ENCODE measurements around the gene ANXA6. TPM values are rescaled to one million over a fixed set of nuclear protein-coding genes. Genes with fewer than 3 reads are reported as not detected.

Gene ANXA6
- total and polyA plus RNA-seq, 9 of the 15 experiments (the other 6 are each of a cell fraction or from before 2014, with no cell fraction given): 0.70 to 13.2 (median 8.3) TPM

DNA sequence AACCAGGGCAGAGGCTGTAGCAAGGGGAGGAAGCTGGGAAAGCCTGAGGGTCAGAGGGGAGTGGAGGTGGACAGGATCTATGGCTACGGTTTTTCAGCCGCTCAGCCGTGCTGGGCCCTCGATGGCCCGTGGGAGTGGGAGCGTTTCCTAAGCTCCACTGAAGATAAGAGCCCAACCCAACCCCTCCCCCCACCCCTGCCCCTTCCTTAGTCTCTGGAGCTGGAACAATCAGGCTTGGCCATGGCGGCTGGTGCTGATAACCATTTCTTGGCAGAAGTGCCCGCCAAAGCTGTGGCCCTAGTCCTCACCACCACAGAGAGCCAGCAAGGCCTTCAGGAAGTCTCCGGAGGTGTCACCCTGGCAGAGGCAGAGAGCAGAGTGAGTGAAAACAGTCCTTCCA lies 56.4 kb downstream of the ANXA6 start (continued):
- TF ChIP-seq, protein P1, sequence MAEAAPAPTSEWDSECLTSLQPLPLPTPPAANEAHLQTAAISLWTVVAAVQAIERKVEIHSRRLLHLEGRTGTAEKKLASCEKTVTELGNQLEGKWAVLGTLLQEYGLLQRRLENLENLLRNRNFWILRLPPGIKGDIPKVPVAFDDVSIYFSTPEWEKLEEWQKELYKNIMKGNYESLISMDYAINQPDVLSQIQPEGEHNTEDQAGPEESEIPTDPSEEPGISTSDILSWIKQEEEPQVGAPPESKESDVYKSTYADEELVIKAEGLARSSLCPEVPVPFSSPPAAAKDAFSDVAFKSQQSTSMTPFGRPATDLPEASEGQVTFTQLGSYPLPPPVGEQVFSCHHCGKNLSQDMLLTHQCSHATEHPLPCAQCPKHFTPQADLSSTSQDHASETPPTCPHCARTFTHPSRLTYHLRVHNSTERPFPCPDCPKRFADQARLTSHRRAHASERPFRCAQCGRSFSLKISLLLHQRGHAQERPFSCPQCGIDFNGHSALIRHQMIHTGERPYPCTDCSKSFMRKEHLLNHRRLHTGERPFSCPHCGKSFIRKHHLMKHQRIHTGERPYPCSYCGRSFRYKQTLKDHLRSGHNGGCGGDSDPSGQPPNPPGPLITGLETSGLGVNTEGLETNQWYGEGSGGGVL (CRISPR knock-in tag; IDR thresholded peaks at IDR 0.05): no peak
- TF ChIP-seq MTA3 (IDR thresholded peaks at IDR 0.05; ENCODE audit: borderline replicate concordance): no peak
- TF ChIP-seq CXXC5 (CRISPR knock-in tag; IDR thresholded peaks at IDR 0.05): peak; percentile 37; the same call in 1 of the 2 replicates
- TF ChIP-seq, protein P2, sequence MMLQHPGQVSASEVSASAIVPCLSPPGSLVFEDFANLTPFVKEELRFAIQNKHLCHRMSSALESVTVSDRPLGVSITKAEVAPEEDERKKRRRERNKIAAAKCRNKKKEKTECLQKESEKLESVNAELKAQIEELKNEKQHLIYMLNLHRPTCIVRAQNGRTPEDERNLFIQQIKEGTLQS (IDR thresholded peaks at IDR 0.05): no peak
- TF ChIP-seq, protein P2 (CRISPR knock-in tag; conservative IDR thresholded peaks at IDR 0.05): no peak
- TF ChIP-seq ZNF3 (CRISPR knock-in tag; IDR thresholded peaks at IDR 0.05): no peak
- TF ChIP-seq ZFPM2 (CRISPR knock-in tag; IDR thresholded peaks at IDR 0.05): no peak
- TF ChIP-seq, protein P3, sequence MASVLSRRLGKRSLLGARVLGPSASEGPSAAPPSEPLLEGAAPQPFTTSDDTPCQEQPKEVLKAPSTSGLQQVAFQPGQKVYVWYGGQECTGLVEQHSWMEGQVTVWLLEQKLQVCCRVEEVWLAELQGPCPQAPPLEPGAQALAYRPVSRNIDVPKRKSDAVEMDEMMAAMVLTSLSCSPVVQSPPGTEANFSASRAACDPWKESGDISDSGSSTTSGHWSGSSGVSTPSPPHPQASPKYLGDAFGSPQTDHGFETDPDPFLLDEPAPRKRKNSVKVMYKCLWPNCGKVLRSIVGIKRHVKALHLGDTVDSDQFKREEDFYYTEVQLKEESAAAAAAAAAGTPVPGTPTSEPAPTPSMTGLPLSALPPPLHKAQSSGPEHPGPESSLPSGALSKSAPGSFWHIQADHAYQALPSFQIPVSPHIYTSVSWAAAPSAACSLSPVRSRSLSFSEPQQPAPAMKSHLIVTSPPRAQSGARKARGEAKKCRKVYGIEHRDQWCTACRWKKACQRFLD (CRISPR knock-in tag; IDR thresholded peaks at IDR 0.05): 0 out of 2 replicates have a peak, but pooled peaks have one; percentile 40
- TF ChIP-seq ZNF778 (CRISPR knock-in tag; IDR thresholded peaks at IDR 0.05): no peak
- no peak for TF ChIP-seq ZZZ3 (IDR thresholded peaks at IDR 0.05)
- TF ChIP-seq, protein P4, sequence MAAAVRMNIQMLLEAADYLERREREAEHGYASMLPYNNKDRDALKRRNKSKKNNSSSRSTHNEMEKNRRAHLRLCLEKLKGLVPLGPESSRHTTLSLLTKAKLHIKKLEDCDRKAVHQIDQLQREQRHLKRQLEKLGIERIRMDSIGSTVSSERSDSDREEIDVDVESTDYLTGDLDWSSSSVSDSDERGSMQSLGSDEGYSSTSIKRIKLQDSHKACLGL (CRISPR knock-in tag; IDR thresholded peaks at IDR 0.05; ENCODE audit: borderline replicate concordance, poor library complexity, severe bottlenecking): no peak
- TF ChIP-seq CBFA2T2 (conservative IDR thresholded peaks at IDR 0.05): peak; percentile 16; the same call in 1 of the 2 replicates
- peak; percentile 21; the same call in 1 of the 2 replicates for TF ChIP-seq ZNF589 (CRISPR knock-in tag; IDR thresholded peaks at IDR 0.05; ENCODE audit: low read depth)
- TF ChIP-seq, protein P5, sequence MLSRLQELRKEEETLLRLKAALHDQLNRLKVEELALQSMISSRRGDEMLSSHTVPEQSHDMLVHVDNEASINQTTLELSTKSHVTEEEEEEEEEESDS (CRISPR knock-in tag; IDR thresholded peaks at IDR 0.05): no peak
- no peak for TF ChIP-seq NCOA1 (IDR thresholded peaks at IDR 0.05; ENCODE audit: low read depth)
- no peak for TF ChIP-seq ZNF583 (CRISPR knock-in tag; IDR thresholded peaks at IDR 0.05)
- TF ChIP-seq PTRF (tag; IDR thresholded peaks at IDR 0.05): no peak
- no peak for TF ChIP-seq SRSF9 (IDR thresholded peaks at IDR 0.05; ENCODE audit: borderline replicate concordance, low read depth, low read length)
- TF ChIP-seq, protein P6, sequence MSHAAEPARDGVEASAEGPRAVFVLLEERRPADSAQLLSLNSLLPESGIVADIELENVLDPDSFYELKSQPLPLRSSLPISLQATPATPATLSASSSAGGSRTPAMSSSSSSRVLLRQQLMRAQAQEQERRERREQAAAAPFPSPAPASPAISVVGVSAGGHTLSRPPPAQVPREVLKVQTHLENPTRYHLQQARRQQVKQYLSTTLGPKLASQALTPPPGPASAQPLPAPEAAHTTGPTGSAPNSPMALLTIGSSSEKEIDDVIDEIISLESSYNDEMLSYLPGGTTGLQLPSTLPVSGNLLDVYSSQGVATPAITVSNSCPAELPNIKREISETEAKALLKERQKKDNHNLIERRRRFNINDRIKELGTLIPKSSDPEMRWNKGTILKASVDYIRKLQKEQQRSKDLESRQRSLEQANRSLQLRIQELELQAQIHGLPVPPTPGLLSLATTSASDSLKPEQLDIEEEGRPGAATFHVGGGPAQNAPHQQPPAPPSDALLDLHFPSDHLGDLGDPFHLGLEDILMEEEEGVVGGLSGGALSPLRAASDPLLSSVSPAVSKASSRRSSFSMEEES (CRISPR knock-in tag; IDR thresholded peaks at IDR 0.05): no peak
- TF ChIP-seq WHSC1 (IDR thresholded peaks at IDR 0.05; ENCODE audit: low read length): no peak
- TF ChIP-seq KAT7 (CRISPR knock-in tag; IDR thresholded peaks at IDR 0.05; ENCODE audit: borderline replicate concordance): no peak
- TF ChIP-seq ZFP1 (CRISPR knock-in tag; IDR thresholded peaks at IDR 0.05): no peak
- peak; percentile 47; the same call in 1 of the 2 replicates for TF ChIP-seq ZNF766 (CRISPR knock-in tag; conservative IDR thresholded peaks at IDR 0.05)
